GM21447 (cell line): ENCODE measurements around the gene STX7.
"Not testable (repeated sequence)": the region's sequence is repeated elsewhere in the genome, so short reads cannot be mapped to it uniquely, and the experiment has no call there.

Experiments
- ATAC-seq: cut with Tn5 transposase; IDR thresholded peaks from one replicate; pipeline ENCODE4 v1.9.1; 2021; ENCODE audit not compliant: unreplicated experiment

The STX7 gene, protein sequence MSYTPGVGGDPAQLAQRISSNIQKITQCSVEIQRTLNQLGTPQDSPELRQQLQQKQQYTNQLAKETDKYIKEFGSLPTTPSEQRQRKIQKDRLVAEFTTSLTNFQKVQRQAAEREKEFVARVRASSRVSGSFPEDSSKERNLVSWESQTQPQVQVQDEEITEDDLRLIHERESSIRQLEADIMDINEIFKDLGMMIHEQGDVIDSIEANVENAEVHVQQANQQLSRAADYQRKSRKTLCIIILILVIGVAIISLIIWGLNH

GRCh38 chr6:132512638-132513632 is at the start of gene STX7:
TSS of gene STX7 (minus strand) at chr6:132513116. CDS start at chr6:132503530, 9,586 bp downstream.
- peak; percentile 86 for ATAC-seq

DNA sequence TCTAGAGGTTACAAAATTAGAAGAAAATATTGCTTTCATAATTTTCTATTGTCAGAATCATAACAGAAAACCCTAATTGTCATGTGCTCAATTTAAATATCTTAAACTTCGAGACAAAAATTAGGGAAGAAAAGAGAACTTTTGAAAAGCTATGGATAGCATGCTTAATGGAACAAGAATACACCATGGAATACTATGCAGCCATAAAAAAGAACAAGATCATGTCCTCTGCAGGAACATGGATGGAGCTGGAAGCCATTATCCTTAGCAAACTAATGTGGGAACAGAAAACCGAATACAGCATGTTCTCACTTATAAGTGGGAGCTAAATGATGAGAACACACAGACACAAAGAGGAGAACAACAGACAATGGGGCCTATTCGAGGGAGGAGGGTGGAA is 47.2 kb upstream of the STX7 start:
- not testable (repeated sequence) for ATAC-seq

GRCh38 chr6:132552372-132552771 is 39.5 kb upstream of the STX7 start, which contains the start of gene TAAR8:
TSS of gene TAAR8 (plus strand) at chr6:132552672. CDS start at chr6:132552693, 21 bp downstream.
- no peak for ATAC-seq

GRCh38 chr6:132551214-132551613 is 38.3 kb upstream of the STX7 start:
- no peak for ATAC-seq

DNA sequence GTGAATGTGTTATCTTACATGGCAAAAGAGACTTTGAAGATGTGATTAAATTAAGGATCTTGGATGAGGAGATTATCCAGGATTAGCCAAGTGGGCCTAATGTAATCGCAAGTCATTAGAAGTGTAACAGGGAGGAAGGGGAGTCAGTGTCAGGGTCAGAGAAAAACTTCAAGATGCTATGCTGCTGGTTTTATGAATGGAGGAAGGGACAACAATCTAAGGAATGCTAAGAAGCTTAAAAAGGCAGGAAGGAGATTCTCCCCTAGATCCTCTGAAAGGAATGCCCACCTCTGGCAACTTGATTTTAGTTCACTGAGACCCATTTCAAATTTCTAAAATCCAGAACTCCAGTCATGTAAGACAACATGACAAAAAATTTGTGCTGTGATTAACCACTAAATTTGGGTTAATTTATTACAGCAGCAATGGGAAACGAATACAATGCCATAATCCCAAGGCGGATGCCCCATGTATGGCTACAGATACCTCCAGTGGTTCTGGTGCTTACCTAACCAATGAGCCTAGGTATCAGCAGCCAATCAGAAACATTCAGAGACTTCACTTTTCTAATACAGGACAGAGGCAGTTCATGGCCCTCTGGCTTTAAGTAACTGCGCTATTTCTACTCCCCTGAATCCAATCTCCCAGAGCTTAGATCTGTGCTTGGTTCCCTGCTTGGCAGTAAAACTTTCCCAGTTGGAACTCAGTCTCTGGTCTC is 36.0 kb upstream of the STX7 start:
- ATAC-seq: no peak

DNA sequence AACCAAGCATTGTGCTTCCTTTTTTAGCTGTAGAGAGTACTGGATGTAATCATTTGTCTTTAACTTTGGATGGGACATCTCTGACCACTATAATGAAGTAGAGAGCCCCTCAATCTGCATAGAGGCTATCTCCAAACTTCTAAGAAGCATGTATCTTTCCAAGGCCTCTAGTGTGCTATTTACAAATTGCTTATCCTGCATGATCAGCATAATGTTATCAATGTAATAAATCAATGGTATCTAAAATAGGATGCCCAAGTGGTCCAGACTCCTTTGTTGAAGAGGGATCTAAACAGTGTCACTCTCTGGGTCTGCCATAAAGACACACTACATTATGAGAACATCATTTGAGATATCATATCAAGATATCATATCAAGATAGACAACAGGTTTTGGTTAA is 31.9 kb upstream of the STX7 start:
- no peak for ATAC-seq

DNA sequence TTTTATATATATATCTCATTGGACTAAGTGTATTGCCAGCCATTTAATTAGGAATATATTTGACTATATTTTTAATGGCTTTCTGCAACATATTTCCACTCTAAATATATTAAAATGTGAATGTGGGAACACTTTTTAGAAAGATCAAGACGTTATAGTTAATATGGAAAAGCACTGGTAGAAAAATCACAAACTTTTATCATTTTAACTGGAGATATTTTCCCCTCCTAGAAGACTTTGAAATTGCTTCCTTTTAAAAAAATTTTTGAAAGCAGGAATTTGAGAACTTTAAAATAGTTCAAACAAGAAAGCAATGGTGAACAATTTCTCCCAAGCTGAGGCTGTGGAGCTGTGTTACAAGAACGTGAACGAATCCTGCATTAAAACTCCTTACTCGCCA is 25.1 kb upstream of the STX7 start, which contains the start of gene TAAR9:
TSS of gene TAAR9 (plus strand) at position 301 of the 400 bp plus-strand sequence. CDS start at position 314, 13 bp downstream.
- ATAC-seq: no peak

DNA sequence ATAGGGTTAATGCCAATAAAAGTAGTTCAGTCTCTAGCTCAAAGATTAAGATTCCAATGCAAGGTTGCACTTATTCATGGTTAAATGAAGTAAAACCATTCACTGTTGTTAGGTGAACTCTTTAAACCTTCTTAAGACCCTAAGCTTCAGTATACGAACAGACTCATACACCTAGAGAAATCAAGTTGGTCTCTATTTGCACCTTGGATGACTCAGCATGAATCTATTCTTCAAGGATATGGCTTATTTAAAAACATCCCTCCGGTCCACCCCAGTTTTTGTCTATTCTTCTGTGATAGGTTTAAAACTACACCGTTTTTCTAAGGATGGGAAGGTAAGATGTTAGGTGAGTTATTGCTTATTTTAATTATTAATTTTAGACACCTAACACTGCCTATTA is 24.2 kb upstream of the STX7 start:
- ATAC-seq: no peak

GRCh38 chr6:132534546-132534945 is 21.6 kb upstream of the STX7 start:
- ATAC-seq: not testable (repeated sequence)

- ATAC-seq: peak; percentile 96
These were observed 17.5 kb upstream of the STX7 start for GRCh38 chr6:132530293-132530974.

- no peak for ATAC-seq
These were observed 14.9 kb upstream of the STX7 start for GRCh38 chr6:132527791-132528190.

DNA sequence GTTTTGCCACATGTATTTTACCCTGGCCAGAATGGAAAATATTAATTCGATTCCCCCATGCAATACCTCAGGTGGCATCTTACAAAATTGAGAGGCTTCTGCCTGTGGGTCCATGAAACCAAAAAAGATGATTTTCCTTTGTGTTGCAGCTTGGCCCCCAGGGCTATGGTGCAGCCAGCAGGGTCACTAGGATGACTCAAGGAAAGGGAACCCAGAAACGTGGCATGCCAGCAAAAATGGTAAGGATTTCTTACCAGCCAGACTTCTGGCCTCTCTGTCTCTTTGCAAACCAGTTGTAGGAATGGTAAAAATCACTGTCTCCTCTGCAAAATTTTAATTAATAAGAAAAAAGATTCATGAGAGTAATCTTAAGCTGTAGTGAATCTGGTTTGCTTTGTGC is 13.5 kb upstream of the STX7 start:
- no peak for ATAC-seq

- no peak for ATAC-seq
These were observed 12.9 kb upstream of the STX7 start for GRCh38 chr6:132525866-132526265.

DNA sequence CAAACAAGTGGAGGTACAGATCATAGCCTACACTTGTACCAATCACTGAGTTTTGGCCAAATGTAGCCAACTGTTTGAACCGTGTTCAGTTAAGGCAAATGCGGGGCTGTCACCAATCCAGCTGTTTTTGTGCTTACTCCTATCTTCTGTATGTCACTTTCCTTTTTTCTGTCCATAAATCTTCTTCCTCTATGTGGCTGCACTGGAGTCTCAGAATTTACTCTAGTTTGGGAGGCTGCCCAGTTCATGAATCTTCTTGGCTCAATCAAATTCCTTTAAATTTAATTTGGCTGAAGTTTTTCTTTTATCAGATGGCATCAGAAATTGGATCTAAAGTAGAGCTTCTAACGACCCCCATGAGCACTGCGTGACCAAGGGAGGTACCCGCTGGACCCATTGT is 11.7 kb upstream of the STX7 start:
- ATAC-seq: no peak

- no peak for ATAC-seq
These were observed 8.0 kb upstream of the STX7 start for GRCh38 chr6:132520953-132521352.

DNA sequence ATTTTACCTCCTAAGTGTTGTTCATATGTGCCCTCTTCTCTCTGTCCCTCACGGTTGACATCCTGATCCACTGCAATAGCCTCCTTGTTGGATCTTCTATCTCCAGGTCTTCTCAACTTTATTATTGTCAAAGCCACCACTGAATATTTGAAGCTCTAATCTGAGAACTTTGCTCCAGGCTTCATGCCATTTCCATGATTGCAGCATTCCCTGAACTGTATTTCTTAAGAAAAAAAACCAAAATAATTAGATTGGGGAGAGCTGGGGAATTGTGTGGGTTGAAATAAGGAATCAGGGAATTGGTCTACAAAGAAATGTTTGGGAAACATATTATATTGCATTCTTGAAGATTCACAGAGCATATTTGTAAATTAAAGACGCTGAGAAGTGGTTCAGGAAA is 2.5 kb upstream of the STX7 start:
- no peak for ATAC-seq

- ATAC-seq: no peak
These were observed 1.1 kb upstream of the STX7 start for GRCh38 chr6:132513831-132514545.

- no peak for ATAC-seq
These were observed 626 bp downstream of the STX7 start for GRCh38 chr6:132512342-132512637.

- ATAC-seq: peak; percentile 25
These were observed 1.1 kb downstream of the STX7 start for GRCh38 chr6:132511831-132512220.

DNA sequence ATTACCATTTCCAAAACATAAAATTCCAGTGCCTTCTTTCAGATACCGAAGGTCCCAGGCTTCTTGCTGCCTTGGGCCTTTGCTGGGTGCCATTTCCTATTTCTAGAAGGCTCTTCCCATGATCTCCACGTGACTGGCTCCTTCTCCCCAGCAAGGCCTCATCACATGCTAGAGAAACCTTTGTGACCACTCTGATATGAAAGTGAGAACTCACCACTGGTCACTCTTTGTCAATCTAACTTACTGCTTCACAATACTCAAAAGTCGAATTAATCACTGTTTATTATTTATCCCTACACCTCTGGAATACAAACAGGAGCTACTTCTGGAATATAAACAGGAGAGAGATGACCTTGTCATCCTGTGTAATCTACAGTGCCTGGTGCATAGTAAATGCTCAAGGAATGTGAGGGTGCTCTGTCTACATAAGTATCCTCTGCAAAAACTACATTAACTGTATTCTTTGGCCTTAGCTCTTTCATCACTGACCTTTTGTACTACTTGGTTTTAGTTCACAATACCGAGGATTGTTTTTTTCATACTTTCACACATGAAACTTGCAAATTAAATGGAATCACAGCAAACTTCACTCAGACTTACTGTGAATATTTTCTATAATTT is 1.6 kb downstream of the STX7 start:
- peak; percentile 18 for ATAC-seq
